22Rv1 (cell line): ENCODE measurements around the gene LSAMP.

ENCODE experiments used
- H3K27ac ChIP-seq: fragments of 450-650 bp; 2 replicates; pipeline ENCODE4 v1.5.1; 2017
- ZFX ChIP-seq: fragments of 450-650 bp; IDR thresholded peaks from 2 replicates; pipeline ENCODE4 v1.6.1; 2017; ENCODE audit warnings: antibody characterized with exemption, borderline replicate concordance
- TF ChIP-seq, protein P1 (sequence below): fragments of 450-650 bp; IDR thresholded peaks from 2 replicates; pipeline ENCODE4 v1.5.1; 2017; ENCODE audit warnings: mild to moderate bottlenecking

LSAMP gene

GRCh38 chr3:115836944-115837343 lies 608.3 kb downstream of the LSAMP start:
- TF ChIP-seq, protein P1, sequence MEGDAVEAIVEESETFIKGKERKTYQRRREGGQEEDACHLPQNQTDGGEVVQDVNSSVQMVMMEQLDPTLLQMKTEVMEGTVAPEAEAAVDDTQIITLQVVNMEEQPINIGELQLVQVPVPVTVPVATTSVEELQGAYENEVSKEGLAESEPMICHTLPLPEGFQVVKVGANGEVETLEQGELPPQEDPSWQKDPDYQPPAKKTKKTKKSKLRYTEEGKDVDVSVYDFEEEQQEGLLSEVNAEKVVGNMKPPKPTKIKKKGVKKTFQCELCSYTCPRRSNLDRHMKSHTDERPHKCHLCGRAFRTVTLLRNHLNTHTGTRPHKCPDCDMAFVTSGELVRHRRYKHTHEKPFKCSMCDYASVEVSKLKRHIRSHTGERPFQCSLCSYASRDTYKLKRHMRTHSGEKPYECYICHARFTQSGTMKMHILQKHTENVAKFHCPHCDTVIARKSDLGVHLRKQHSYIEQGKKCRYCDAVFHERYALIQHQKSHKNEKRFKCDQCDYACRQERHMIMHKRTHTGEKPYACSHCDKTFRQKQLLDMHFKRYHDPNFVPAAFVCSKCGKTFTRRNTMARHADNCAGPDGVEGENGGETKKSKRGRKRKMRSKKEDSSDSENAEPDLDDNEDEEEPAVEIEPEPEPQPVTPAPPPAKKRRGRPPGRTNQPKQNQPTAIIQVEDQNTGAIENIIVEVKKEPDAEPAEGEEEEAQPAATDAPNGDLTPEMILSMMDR, result peak; percentile 85
- TF ChIP-seq ZFX, result no peak

GRCh38 chr3:115835946-115836345 lies 609.3 kb downstream of the LSAMP start:
- no peak overlapping the region for H3K27ac ChIP-seq
- TF ChIP-seq, protein P1, result no peak
- TF ChIP-seq ZFX, result no peak

More at GRCh38 chr3:115836944-115837343, 608.3 kb downstream of the LSAMP start:
- H3K27ac ChIP-seq, result no peak overlapping the region

GRCh38 chr3:115834068-115834467 lies 611.2 kb downstream of the LSAMP start:
- TF ChIP-seq, protein P1, result no peak
- no peak for TF ChIP-seq ZFX
- no peak overlapping the region for H3K27ac ChIP-seq

DNA sequence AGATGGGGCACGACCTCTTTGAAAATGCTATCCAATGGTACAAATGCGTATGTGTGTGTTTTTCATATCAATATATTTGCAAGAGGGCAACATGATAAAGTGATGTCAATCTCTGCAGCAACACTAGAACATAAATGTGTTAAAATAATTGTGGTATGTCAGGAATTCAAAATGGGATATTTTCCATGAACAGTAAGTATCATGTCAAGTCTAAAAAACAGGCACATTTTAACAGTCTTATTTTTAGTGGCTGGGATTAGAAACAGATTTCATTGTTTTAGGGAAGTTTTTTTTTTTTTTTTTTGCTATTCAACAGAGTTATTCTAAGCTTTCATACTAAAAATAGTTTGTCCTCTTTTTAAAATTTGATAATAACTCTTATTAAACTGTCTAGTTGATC lies 612.2 kb downstream of the LSAMP start:
- TF ChIP-seq ZFX, result no peak
- TF ChIP-seq, protein P1, result no peak
- no peak overlapping the region for H3K27ac ChIP-seq

DNA sequence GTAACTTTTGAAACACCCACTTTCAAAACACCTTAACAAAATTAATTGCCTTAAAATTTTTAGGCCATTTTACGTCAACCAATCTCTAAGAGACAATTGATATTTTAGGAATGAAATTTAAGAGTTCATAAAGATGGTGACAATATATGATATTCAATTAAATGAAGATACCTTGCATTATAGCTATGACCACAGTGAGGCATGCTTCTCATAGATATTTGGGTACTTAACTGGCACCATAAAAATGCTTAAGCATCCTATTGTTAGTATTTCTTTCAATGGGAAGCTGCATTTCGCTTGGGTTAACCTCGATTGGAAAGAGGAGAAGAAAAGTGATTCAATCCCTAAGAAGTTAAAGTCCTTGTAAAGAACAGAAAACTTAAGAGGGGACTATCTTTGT lies 613.0 kb downstream of the LSAMP start:
- TF ChIP-seq ZFX, result no peak
- TF ChIP-seq, protein P1, result no peak

DNA sequence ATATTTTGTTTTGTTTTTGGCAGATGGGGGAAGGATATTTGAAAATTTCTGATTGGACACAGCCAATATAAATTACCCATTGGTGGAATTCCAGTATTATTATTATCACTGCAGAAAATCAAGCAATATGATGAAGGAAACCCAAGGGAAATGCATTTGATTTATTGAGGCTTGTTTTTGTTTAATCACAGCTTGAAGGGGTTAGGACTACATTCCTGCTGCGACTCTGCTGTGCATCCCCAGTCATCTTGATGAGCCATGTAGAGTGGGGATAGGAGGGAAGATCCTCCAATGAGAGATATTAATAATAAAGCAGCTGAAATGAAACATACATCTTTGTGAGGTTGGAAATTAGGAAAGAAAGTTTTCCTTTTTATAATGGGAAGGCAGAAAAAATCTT lies 613.4 kb downstream of the LSAMP start:
- TF ChIP-seq, protein P1, result no peak
- TF ChIP-seq ZFX, result no peak
- H3K27ac ChIP-seq, result no peak overlapping the region

More for the DNA sequence above, 613.0 kb downstream of the LSAMP start:
- H3K27ac ChIP-seq, result no peak overlapping the region

GRCh38 chr3:115830764-115831395 lies 614.4 kb downstream of the LSAMP start:
- no peak overlapping the region for H3K27ac ChIP-seq
- TF ChIP-seq ZFX, result no peak
- TF ChIP-seq, protein P1, result no peak
